ENCODE measurements around the gene MACROH2A1.

DNA sequence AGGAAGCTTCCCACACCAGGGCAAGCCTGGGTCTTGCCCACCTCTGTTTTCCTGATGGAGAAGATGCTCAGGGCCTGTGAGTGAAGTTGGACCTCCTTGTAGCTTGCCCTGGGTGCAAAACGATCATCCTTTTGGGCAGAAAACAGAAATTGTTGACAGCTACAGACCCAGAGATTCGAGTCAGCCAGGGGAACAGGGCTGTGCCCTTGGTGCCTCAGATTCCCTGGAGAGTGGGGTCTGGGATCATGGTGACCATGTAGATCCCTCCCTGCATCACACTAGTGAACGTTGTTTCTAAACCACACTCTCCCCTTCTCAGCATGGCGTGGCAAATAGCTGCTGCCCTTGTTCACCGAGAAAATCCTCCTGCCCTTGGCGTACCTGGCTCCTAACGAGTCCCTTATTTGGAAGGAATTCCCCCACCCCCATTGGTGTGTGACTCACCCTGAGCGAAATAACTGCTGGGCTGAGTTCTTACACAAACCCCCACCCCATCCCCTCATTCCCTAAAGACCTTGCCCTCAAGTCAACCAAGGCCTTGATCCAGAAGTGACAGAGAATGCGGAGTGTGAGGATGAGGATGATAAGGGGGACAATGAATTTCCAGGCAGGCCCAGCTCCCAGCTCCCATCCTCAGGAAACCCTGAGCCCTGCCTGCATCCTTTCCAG, 49.2 kb upstream of the MACROH2A1 start:
- TF ChIP-seq, protein P1, sequence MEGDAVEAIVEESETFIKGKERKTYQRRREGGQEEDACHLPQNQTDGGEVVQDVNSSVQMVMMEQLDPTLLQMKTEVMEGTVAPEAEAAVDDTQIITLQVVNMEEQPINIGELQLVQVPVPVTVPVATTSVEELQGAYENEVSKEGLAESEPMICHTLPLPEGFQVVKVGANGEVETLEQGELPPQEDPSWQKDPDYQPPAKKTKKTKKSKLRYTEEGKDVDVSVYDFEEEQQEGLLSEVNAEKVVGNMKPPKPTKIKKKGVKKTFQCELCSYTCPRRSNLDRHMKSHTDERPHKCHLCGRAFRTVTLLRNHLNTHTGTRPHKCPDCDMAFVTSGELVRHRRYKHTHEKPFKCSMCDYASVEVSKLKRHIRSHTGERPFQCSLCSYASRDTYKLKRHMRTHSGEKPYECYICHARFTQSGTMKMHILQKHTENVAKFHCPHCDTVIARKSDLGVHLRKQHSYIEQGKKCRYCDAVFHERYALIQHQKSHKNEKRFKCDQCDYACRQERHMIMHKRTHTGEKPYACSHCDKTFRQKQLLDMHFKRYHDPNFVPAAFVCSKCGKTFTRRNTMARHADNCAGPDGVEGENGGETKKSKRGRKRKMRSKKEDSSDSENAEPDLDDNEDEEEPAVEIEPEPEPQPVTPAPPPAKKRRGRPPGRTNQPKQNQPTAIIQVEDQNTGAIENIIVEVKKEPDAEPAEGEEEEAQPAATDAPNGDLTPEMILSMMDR (conservative IDR thresholded peaks at IDR 0.05; ENCODE audit: low read depth, low read length), result no peak
- TF ChIP-seq POLR2A (IDR thresholded peaks at IDR 0.05; ENCODE audit: low read depth, low read length) (no peak), SMC3 (IDR thresholded peaks at IDR 0.05; ENCODE audit: low read depth, low read length) (no peak), MXI1 (IDR thresholded peaks at IDR 0.05; ENCODE audit: borderline replicate concordance, low read depth, low read length) (no peak), MAFK (IDR thresholded peaks at IDR 0.05; ENCODE audit: low read depth, low read length) (no peak), RAD21 (IDR thresholded peaks at IDR 0.05; ENCODE audit: low read length) (no peak), NFE2L2 (IDR thresholded peaks at IDR 0.05; ENCODE audit: low read depth, low read length) (no peak)
- TF ChIP-seq, protein P2, sequence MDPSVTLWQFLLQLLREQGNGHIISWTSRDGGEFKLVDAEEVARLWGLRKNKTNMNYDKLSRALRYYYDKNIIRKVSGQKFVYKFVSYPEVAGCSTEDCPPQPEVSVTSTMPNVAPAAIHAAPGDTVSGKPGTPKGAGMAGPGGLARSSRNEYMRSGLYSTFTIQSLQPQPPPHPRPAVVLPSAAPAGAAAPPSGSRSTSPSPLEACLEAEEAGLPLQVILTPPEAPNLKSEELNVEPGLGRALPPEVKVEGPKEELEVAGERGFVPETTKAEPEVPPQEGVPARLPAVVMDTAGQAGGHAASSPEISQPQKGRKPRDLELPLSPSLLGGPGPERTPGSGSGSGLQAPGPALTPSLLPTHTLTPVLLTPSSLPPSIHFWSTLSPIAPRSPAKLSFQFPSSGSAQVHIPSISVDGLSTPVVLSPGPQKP (IDR thresholded peaks at IDR 0.05; ENCODE audit: borderline replicate concordance, low read depth, low read length), result no peak

Measured in IMR-90 (cell line).